Activated T-helper 1 cell treated with anti-CD3 and anti-CD28 coated beads, Interleukin-2, amount 50 U/mL, for 16 hours (primary cell): ENCODE data around the gene SRGN.

Experiments used
- DNase-seq, 2 donors: peaks; one replicate each; pipeline ENCODE4 v3.0.0-alpha.2; 2020; ENCODE audit warnings: low read depth in 1 of 2, low spot score in 1 of 2

Gene SRGN

GRCh38 chr10:69060127-69060798, 27.6 kb upstream of the SRGN start:
- no peak for DNase-seq

GRCh38 chr10:69061305-69062161, 26.4 kb upstream of the SRGN start:
- DNase-seq = no peak

DNA sequence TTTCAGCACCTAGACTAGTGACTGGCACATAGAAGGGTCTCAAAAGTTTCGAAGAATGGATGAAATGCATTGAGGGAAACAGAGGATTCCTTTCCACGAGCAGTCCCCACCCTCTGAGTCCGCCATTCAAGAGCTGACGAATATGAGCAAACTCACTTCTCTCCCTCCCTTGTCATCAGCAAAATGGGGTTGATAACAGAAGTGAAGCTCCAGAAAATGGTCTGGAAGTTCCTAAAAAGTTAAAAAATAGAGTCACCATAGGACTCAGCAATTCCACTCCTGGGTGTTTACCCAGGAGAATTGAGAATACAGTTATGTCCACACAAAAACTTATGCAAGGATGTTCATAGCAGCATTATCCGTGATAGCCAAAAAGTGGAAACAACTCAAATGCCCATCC, 25.0 kb upstream of the SRGN start:
- no peak for DNase-seq

- no peak for DNase-seq
These were observed 23.1 kb upstream of the SRGN start for GRCh38 chr10:69064762-69065328.

DNA sequence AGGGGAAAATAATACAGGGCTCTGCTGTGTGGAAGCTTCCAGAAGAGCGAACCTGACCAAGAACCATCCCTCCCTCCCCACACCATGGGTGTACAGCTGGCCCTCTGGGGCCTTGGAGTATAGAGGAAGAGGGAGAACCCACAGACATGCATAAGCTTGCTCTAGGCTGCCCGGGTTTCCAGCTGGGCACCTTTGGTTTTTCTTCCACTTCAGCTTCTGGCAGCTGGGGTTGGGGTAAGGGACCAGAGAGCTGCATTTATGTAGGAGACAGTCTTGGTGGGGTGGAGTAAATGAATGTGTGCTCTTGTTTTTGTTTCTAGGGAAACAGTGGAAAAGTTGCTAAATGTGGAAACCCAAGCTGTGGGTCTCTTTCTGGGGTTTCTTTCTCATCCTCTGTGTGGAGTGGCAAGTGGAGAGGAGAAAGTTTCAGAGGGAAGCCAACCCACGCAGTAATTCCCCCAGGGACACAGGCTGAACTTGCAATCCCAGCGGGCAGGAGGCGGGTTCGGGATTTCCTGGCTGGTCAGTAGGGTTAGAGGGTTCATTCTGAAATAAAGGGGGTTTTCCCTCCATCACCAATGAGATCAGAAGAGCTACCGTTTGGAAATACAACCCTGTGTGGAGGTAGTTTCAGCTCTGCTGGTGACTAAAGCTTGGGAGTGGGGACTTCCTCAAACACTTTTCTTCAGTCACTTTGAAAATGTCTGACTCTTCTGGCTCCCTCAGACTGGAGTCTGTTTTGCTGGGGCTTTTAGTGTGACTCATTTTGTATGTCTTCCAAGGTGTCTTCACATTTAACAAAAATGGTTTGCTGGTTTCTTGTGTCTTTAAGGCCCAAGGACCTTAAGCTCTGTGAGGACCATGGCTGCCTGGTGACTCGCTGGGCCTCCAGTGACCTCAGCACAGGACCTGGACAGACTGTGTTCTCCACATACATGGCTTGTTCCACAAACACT, 22.2 kb upstream of the SRGN start:
- no peak for DNase-seq

- DNase-seq = no peak
These were observed 20.7 kb upstream of the SRGN start for GRCh38 chr10:69067189-69067588.

- DNase-seq = no peak
These were observed 19.4 kb upstream of the SRGN start for GRCh38 chr10:69068549-69068948.

DNA sequence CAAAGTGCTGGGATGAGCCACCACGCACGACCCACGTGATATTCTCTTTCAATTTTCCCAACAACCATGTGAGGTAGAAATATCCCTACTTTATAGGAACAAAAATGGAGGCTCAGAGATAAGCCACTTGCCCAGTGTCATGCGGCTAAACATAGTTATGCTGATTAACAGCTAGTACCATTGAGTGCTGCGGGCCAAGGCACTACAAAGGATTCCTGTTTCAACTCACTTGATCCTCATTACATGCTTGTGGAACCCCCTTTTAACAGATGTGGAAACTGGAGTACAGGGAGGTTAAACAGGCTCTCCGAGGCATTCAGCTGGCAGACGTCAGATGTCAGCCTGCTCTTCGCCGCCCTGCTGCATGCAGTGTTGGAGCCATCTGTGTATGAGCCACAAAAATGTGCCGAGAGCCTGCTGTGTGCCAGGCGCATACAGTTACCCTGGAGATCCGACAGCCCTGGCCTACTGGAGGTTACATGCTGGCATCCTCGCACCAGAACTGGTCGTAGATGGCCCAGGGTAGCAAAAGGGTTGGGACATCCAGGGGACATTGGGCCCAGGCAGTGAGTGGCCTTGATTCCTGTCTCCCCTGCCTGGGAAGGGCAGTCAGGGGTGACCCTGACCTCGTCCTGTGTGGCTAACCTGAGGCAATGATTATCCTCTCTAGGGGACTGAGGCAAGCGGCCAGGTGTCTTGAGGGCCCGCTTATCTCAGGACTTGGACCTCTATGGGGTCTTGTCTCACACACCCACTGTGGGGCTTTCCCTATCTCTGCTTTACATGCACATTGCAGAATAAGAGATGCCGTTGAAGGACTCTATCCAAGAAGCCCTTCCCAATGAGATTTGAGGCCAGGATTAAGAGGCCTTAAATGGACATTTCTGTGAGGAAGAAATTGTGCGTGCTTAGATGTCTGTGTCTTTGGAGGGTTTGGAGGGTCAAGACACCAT, 18.5 kb upstream of the SRGN start:
- DNase-seq = no peak

GRCh38 chr10:69070951-69071350, 17.0 kb upstream of the SRGN start:
- DNase-seq = no peak

DNA sequence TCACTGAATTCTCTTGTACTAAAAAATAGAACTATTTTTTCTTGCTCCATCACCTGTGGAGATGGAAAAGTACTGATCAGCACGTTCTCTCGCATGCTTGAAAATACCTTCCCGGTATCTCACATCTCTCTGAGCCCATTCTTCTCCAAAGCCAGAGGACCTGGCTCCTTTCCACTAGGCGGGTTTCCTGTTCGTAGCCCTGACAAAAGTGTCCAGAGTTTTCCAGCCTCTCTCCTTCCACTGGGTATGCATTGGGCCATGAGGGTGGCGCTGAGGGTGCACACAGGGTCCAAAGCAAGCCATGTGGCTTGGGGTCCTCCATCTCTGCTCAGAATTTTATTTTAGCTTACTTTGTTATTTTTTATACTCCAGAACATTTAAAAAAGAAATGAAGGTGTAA, 16.3 kb upstream of the SRGN start:
- no peak for DNase-seq

- DNase-seq = no peak
These were observed 14.9 kb upstream of the SRGN start for GRCh38 chr10:69073026-69073425.

- no peak for DNase-seq
These were observed 14.1 kb upstream of the SRGN start for GRCh38 chr10:69073736-69074364.

- DNase-seq = no peak
These were observed 13.4 kb upstream of the SRGN start for GRCh38 chr10:69074532-69074931.

GRCh38 chr10:69075431-69075830, 12.5 kb upstream of the SRGN start:
- no peak for DNase-seq

GRCh38 chr10:69078311-69078710, 9.6 kb upstream of the SRGN start:
- no peak for DNase-seq

- no peak for DNase-seq
These were observed 7.7 kb upstream of the SRGN start for GRCh38 chr10:69080226-69080625.

DNA sequence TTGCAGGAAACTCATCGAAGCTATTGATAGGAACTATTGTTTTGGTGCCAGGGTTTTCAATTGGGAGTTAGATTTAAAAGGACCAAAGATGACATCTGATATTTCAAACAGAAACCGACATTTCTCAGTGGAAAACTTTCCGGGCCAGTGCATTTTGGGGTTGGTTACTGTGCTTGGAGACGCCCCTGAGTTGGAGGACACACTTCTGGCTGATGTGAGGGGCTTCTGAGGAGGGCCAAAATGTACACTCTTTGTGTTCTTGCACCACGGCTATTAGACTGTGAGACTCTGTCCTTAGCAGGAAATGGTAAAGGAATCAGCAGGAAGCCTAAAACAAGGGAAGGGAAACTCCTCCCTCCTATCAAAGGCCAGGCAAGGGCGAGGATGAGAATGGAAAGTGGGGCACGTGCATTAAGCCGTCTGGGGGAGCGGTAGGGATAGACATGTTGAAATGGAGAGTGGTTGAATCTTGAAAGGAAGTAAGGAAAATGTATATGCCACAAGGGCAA, 1.8 kb upstream of the SRGN start:
- DNase-seq = no peak

GRCh38 chr10:69088471-69088769, 517 bp downstream of the SRGN start:
- no peak for DNase-seq

- no peak for DNase-seq
These were observed 1.0 kb downstream of the SRGN start for GRCh38 chr10:69088801-69089501.
